Esophagus muscularis mucosa (tissue), 4 donors: ENCODE measurements around the gene C2orf81. TPM values are rescaled to one million over a fixed set of nuclear protein-coding genes. Genes with fewer than 3 reads are reported as not detected.

ENCODE experiments used
- DNase-seq: peaks from one replicate; pipeline ENCODE4 v3.0.0-alpha.2; 2017; ENCODE audit errors: extremely low spot score
- H3K27ac ChIP-seq, 4 donors: fragments of 200-600 bp; sonication (generic); replicated peaks in 1 of 4; 1 replicate in 3 of 4; 2 replicates in 1 of 4; pipeline ENCODE4 v1.5.1; 2016 to 2019; ENCODE audit warnings: mild to moderate bottlenecking in 1 of 4
- H3K27me3 ChIP-seq, 4 donors: fragments of 200-600 bp; sonication (generic); one replicate each; pipeline versions ENCODE4 v1.5.1 to v1.6.0; 2016 to 2019
- H3K36me3 ChIP-seq, 4 donors: fragments of 200-600 bp; sonication (generic); one replicate each; pipeline ENCODE4 v1.5.1; 2016 to 2019
- H3K4me1 ChIP-seq, 4 donors: fragments of 200-600 bp; sonication (generic); one replicate each; pipeline ENCODE4 v1.5.1; 2016 to 2019
- H3K4me3 ChIP-seq, 4 donors: fragments of 200-600 bp; sonication (generic); 1 replicate in 2 of 4; 2 replicates in 2 of 4; pipeline ENCODE4 v1.5.1; 2016 to 2019; ENCODE audit warnings: mild to moderate bottlenecking in 4 of 4, moderate library complexity in 1 of 4
- H3K9me3 ChIP-seq, 4 donors: fragments of 200-600 bp; sonication (generic); 1 replicate in 3 of 4; 2 replicates in 1 of 4; pipeline ENCODE4 v1.5.1; 2016 to 2019
- CTCF ChIP-seq, 3 experiments: fragments of 200-600 bp in 2 of 3; fragments of 450-650 bp in 1 of 3; sonication (generic) in 2 of 3; IDR thresholded peaks; one replicate each; pipeline ENCODE4 v1.5.1; 2017 to 2019; ENCODE audit warnings: antibody characterized with exemption in 3 of 3, mild to moderate bottlenecking in 2 of 3, moderate library complexity in 1 of 3
- EP300 ChIP-seq: sonication (generic); formaldehyde crosslinking; IDR thresholded peaks from one replicate; pipeline ENCODE4 v1.6.1; 2017; ENCODE audit warnings: antibody characterized with exemption
- POLR2A ChIP-seq: fragments of 450-650 bp; IDR thresholded peaks from one replicate; pipeline ENCODE4 v1.6.1; 2017; ENCODE audit warnings: antibody characterized with exemption, moderate library complexity, mild to moderate bottlenecking, low read depth
- POLR2AphosphoS5 ChIP-seq, 2 donors: sonication (generic); formaldehyde crosslinking; IDR thresholded peaks; one replicate each; pipeline ENCODE4 v1.6.1; 2017; ENCODE audit warnings: antibody characterized with exemption in 2 of 2
- WGBS: methylation state at CpG from one replicate; pipeline ENCODE4 v1.1.5; 2018; 5-methylcytosine and 5-hydroxymethylcytosine counted together
- intact Hi-C: fragments of 100-400 bp; cut with DNase I; formaldehyde crosslinking; loops from one replicate; pipeline ENCODE4 v1.15.1; 2023
- total RNA-seq, 4 donors: library from RNA; depleted of rRNA; stranded (reverse); fragments of >200 nt; gene quantifications; one replicate each; pipeline versions ENCODE4 v1.1.0 to v1.2.1, GENCODE V29; 2016

Gene C2orf81
- total RNA-seq, 4 donors from 2014 or later = 0.66 to 4.6 (median 3.2) TPM

GRCh38 chr2:74436848-74437695 is 15.7 kb upstream of the C2orf81 start:
- Histone ChIP-seq H3K9me3 (no peaks in the 10 kb centered on the region), H3K4me1 (peaks cover 26 to 60% (median 52%) of the 10 kb centered on the region in 4 donors), H3K4me3 (peak overlapping the region in 3 of 4 donors; percentile 10 to 18 (median 15)), H3K27me3 (peaks cover 0 to 11% (median 5%) of the 10 kb centered on the region in 4 donors), H3K27ac (peak overlapping the region in 2 of 4 donors; percentile 44 to 46), H3K36me3 (peaks cover under 1 to 10% (median 7%) of the 10 kb centered on the region in 4 donors)
- TF ChIP-seq POLR2AphosphoS5 (IDR thresholded peaks at IDR 0.05) = no peak
- no peak for TF ChIP-seq POLR2A
- no peak for DNase-seq
- intact Hi-C loops = no loop called here
- 64% methylated on average over 6 of the region's 6 CpGs for WGBS

DNA sequence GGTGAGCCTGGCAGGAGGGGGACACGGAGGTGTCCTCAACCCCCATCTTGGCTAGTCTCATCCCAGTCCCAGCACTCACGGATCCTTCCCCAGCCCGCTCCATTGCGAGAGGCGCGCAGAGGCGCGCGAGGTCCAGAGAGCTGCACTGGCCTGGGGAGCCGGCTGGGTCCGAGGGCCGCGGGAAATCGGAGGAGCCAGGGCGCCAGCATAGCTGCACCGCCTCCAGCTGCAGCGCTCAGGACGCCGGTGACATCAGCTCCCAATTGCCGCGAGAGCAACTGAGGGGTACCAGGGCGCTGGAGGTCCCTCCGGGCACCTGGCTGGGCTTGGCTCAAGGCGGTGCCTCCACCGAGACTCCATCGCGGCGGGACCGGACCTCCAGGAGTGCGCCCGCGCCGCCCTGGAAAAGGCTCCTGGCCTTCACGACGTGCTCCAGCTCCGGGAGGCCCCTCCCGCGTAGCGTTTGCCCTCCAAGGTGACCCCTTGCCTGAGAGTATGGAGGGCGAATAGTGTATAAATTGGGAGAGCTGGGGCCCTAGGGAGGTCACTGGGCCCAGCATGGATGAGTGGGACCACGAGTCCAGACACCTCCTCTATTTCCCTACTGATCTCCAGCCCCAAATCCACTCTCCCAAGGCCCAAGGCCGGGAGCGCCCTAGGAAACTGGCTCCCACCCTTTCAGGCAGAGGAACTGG is 14.8 kb upstream of the C2orf81 start:
- Histone ChIP-seq H3K27ac (peak overlapping the region in 2 of 4 donors; percentile 44 to 46), H3K27me3 (peaks cover 0 to 3% (median 1%) of the 10 kb centered on the region in 4 donors), H3K4me3 (peak overlapping the region; percentile 10 to 19 (median 16)), H3K9me3 (no peaks in the 10 kb centered on the region), H3K4me1 (peaks cover 20 to 51% (median 44%) of the 10 kb centered on the region in 4 donors), H3K36me3 (peaks cover 8 to 18% (median 15%) of the 10 kb centered on the region in 4 donors)
- TF ChIP-seq POLR2AphosphoS5 (IDR thresholded peaks at IDR 0.05) (no peak), POLR2A (no peak), CTCF (IDR thresholded peaks at IDR 0.05) (no peak), EP300 (no peak)
- intact Hi-C loops = no loop called here
- 77% methylated on average over 24 of the region's 43 CpGs for WGBS
- no peak for DNase-seq

DNA sequence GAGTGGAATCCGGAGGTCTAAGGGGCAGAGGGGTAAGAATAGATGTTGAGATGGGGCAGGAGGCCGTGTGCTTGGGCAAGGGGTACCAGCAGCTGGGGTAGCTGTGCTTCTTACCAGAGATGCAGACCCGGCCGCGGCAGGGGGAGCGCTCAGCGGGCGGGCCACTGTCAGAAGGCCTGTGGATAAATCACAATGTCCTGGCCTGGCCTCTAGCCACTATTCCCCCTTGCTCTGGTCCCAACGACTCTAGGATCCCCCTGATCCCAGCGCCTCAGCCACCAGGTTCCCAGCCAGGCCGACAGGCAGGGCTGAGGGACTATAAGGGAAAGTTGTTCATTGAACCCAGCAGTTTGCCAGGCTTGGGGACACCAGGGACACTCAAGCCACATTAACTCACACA is 9.1 kb upstream of the C2orf81 start:
- H3K4me1 ChIP-seq = no peaks in the 10 kb centered on the region
- no peaks in the 10 kb centered on the region for H3K9me3 ChIP-seq
- no peak overlapping the region for H3K4me3 ChIP-seq
- H3K27ac ChIP-seq = no peak overlapping the region
- WGBS = 92% methylated on average over 7 of the region's 11 CpGs
- no peak for TF ChIP-seq POLR2A
- no peak for TF ChIP-seq POLR2AphosphoS5 (IDR thresholded peaks at IDR 0.05)
- TF ChIP-seq EP300 = no peak
- no peak for TF ChIP-seq CTCF (IDR thresholded peaks at IDR 0.05)
- no peaks in the 10 kb centered on the region for H3K27me3 ChIP-seq
- intact Hi-C loops = no loop called here
- H3K36me3 ChIP-seq = peaks cover 27 to 73% (median 69%) of the 10 kb centered on the region in 4 donors
- no peak for DNase-seq

GRCh38 chr2:74429487-74430451 is 8.3 kb upstream of the C2orf81 start:
- H3K4me1 ChIP-seq = no peaks in the 10 kb centered on the region
- 87% methylated on average over 16 of the region's 18 CpGs for WGBS
- H3K36me3 ChIP-seq = peaks cover 27 to 79% (median 75%) of the 10 kb centered on the region in 4 donors
- no peak overlapping the region for H3K4me3 ChIP-seq
- intact Hi-C loops = no loop called here
- no peak for TF ChIP-seq CTCF (IDR thresholded peaks at IDR 0.05)
- no peak for TF ChIP-seq EP300
- TF ChIP-seq POLR2AphosphoS5 (IDR thresholded peaks at IDR 0.05) = no peak
- TF ChIP-seq POLR2A = no peak
- H3K9me3 ChIP-seq = no peaks in the 10 kb centered on the region
- no peaks in the 10 kb centered on the region for H3K27me3 ChIP-seq
- no peak overlapping the region for H3K27ac ChIP-seq
- DNase-seq = no peak
